ENCODE data around the gene WNK1. TPM values are rescaled to one million over a fixed set of nuclear protein-coding genes. Genes with fewer than 3 reads are reported as not detected.
A peak's percentile ranks its signal among the peaks of the same experiment; 100 is the strongest.
"Not testable (repeated sequence)": the region's sequence is repeated elsewhere in the genome, so short reads cannot be mapped to it uniquely, and the experiment has no call there.

The WNK1 gene
- total RNA-seq, 4 donors from 2014 or later, result 273 to 518 (median 346) TPM

DNA sequence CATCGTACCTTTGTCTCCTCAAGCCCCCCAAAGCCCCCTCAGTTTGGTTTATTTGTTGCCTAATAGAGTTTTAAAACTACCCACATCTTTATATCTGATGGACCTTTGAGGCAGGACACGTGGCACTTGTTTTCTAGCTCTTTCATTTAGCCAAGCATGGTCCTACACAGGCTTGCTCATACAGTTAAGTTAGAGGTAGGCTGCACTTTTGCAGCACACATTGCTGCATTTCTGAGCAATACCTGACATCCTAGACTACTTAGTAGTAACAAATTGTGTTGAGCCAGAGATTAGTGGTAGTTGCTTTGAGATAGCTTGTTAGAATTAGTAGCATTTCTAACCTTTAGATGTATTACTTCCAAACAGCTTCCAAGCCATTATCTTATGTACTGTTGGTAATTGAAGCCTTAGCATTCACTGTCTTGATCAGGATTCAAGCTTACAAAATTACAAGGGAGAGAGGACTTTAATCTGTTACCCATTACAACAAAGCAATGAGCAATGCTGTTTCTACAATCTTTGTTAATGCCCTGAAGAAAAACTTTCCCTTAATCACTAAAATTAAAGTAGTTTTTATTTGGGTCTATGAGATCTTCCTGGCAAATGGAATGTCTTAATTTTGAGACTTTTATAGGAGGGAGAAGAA is 96.6 kb downstream of the WNK1 start:
- intact Hi-C loops (cut with DNase I; ENCODE audit: low total_unique reads), result no loop called here
- DNase-seq (ENCODE audit: low spot score in 2 of 2), result no peak
- no peak overlapping the region for H3K4me3 ChIP-seq (ENCODE audit: low read depth, poor library complexity, severe bottlenecking)
- WGBS, 2 donors, result 75 to 77% methylated on average over 2 of the region's 2 CpGs
- TF ChIP-seq POLR2A (IDR thresholded peaks at IDR 0.05) (no peak), CTCF (IDR thresholded peaks at IDR 0.05) (no peak)

GRCh38 chr12:849733-850437 is 97.5 kb downstream of the WNK1 start:
- H3K4me3 ChIP-seq (ENCODE audit: low read depth, poor library complexity, severe bottlenecking); DNase-seq (ENCODE audit: low spot score in 2 of 2); intact Hi-C loops (cut with DNase I; ENCODE audit: low total_unique reads): not testable (repeated sequence)
- 82 to 92% methylated on average over 3 to 4 of the region's 4 CpGs for WGBS, 2 donors

DNA sequence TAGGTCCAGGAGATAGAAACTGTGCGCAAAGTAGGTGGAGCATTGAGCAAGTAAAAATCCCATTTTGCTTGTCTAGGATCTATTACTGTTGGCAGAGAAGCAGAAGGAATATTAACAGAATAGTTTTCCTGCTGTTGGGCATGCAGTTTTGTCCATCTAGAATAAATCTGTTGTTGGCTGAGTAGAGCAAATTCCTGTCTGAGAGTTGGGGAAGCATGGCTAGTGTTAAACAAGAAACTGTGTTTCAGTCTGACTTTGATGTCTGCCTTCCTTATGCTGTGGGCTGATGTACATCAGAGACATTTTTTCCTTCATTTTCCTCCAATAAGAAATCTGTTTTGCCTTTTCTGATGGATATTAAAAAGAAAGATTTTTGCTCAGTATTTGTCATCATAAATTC is 99.0 kb downstream of the WNK1 start:
- intact Hi-C loops (cut with DNase I; ENCODE audit: low total_unique reads), result no loop called here
- TF ChIP-seq CTCF (IDR thresholded peaks at IDR 0.05), result no peak
- WGBS, 2 donors, result 71 to 94% methylated on average over 1 of the region's 1 CpG
- no peak for DNase-seq (ENCODE audit: low spot score in 2 of 2)
- no peak overlapping the region for H3K4me3 ChIP-seq (ENCODE audit: low read depth, poor library complexity, severe bottlenecking)

GRCh38 chr12:851913-852312 is 99.5 kb downstream of the WNK1 start:
- no peak for TF ChIP-seq POLR2A (IDR thresholded peaks at IDR 0.05)
- TF ChIP-seq CTCF (IDR thresholded peaks at IDR 0.05), result no peak
- DNase-seq (ENCODE audit: low spot score in 2 of 2), result no peak
- no peak overlapping the region for H3K4me3 ChIP-seq (ENCODE audit: low read depth, poor library complexity, severe bottlenecking)
- 37 to 41% methylated on average over 3 of the region's 3 CpGs for WGBS, 2 donors
- intact Hi-C loops (cut with DNase I; ENCODE audit: low total_unique reads), result no loop called here

DNA sequence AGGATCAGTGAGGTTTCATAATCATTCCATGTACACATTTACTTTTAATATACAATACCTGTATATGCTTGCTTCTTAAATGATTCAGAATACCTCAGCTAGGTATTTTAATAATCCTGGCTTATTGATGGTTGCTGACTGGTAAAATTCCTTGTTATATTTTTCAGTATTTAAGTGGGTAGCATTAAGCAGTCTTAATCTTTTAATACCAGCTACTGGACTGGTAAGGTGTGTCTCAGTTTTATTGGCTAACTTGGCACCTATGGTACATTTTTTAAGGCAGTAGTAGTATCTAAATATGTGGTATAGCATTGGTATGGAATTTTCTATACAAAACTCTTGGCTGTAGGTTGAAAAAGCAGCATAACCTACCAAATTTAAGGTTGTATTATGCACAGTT is 100.5 kb downstream of the WNK1 start:
- H3K4me3 ChIP-seq (ENCODE audit: low read depth, poor library complexity, severe bottlenecking), result no peak overlapping the region
- intact Hi-C loops (cut with DNase I; ENCODE audit: low total_unique reads), result no loop called here
- no peak for DNase-seq (ENCODE audit: low spot score in 2 of 2)
- TF ChIP-seq CTCF (IDR thresholded peaks at IDR 0.05) (no peak), POLR2A (IDR thresholded peaks at IDR 0.05) (no peak)

DNA sequence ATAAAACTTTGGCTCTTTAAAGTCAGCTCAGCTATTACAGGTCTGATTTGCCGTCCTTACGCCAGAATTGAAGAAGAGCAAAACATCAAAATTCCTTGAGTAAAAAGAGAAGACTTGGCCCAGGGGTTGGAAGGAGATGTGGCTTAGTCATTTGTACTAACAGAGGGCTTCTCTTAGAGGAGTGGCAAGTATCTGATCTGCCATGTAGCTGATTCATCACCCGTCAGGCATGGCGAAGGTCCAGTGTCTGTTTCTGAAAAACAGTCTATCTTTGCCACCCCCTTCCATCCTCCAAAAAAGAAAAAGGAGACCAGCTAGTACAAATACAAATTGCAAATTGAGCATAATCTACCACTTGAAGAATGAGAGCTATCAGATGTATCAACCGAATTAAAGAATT is 105.2 kb downstream of the WNK1 start:
- no peak overlapping the region for H3K4me3 ChIP-seq (ENCODE audit: low read depth, poor library complexity, severe bottlenecking)
- 42 to 47% methylated on average over 5 of the region's 5 CpGs for WGBS, 2 donors
- peak in 1 of 2 donors; percentile 76 for DNase-seq (ENCODE audit: low spot score in 2 of 2)
- TF ChIP-seq CTCF (IDR thresholded peaks at IDR 0.05) (no peak), POLR2A (IDR thresholded peaks at IDR 0.05) (no peak)
- intact Hi-C loops (cut with DNase I; ENCODE audit: low total_unique reads), result no loop called here

Data from lower leg skin (tissue), 4 donors.